Amygdala (tissue), 56 donors: ENCODE results near the gene ASIC5.
"Not testable (repeated sequence)": the region's sequence is repeated elsewhere in the genome, so short reads cannot be mapped to it uniquely, and the experiment has no call there.

Experiments used
- DNase-seq, 56 donors: peaks; one replicate each; lab custom pipeline; 2025; lab: John Stamatoyannopoulos, UW

Gene ASIC5

GRCh38 chr4:155866177-155866576 is at the start of gene ASIC5:
ASIC5 (minus strand) TSS chr4:155866277; CDS start chr4:155866226, 51 bp downstream.
- no peak for DNase-seq

- DNase-seq: no peak
Measured at GRCh38 chr4:155914782-155915181, 48.7 kb upstream of the ASIC5 start.

GRCh38 chr4:155911905-155912304 is 45.8 kb upstream of the ASIC5 start:
- no peak for DNase-seq

- DNase-seq: no peak
Measured at GRCh38 chr4:155909615-155910226, 43.6 kb upstream of the ASIC5 start.

- no peak for DNase-seq
Measured at GRCh38 chr4:155908187-155909139, 42.4 kb upstream of the ASIC5 start.

- DNase-seq: no peak
Measured at GRCh38 chr4:155907556-155907955, 41.5 kb upstream of the ASIC5 start.

GRCh38 chr4:155906554-155907247 is 40.6 kb upstream of the ASIC5 start:
- DNase-seq: no peak

- no peak for DNase-seq
Measured at GRCh38 chr4:155904331-155904730, 38.3 kb upstream of the ASIC5 start.

- no peak for DNase-seq
Measured at GRCh38 chr4:155903453-155903852, 37.4 kb upstream of the ASIC5 start, which contains the start of gene TDO2. TDO2 (plus strand) TSS chr4:155903696; CDS start chr4:155903759, 63 bp downstream.

- no peak for DNase-seq
Measured at GRCh38 chr4:155901013-155901412, 34.9 kb upstream of the ASIC5 start.

- no peak for DNase-seq
Measured at GRCh38 chr4:155900381-155900780, 34.3 kb upstream of the ASIC5 start.

- DNase-seq: no peak
Measured at GRCh38 chr4:155899891-155900290, 33.8 kb upstream of the ASIC5 start.

GRCh38 chr4:155898371-155898770 is 32.3 kb upstream of the ASIC5 start:
- not testable (repeated sequence) for DNase-seq

- no peak for DNase-seq
Measured at GRCh38 chr4:155891058-155891457, 25.0 kb upstream of the ASIC5 start.

GRCh38 chr4:155889946-155890345 is 23.9 kb upstream of the ASIC5 start:
- no peak for DNase-seq

- no peak for DNase-seq
Measured at GRCh38 chr4:155889031-155889793, 23.1 kb upstream of the ASIC5 start.

GRCh38 chr4:155887847-155888570 is 21.9 kb upstream of the ASIC5 start:
- no peak for DNase-seq

- no peak for DNase-seq
Measured at GRCh38 chr4:155887045-155887444, 21.0 kb upstream of the ASIC5 start.

- DNase-seq: no peak
Measured at GRCh38 chr4:155885666-155886065, 19.6 kb upstream of the ASIC5 start.

GRCh38 chr4:155883895-155884294 is 17.8 kb upstream of the ASIC5 start:
- no peak for DNase-seq
